Loucy (cell line): ENCODE measurements around the gene PABPC1L.
"Not testable (repeated sequence)": the region's sequence is repeated elsewhere in the genome, so short reads cannot be mapped to it uniquely, and the experiment has no call there.

Experiments used
- H2AFZ ChIP-seq: fragments of 200-600 bp; sonication (generic); 2 replicates; pipeline ENCODE4 v1.6.0; 2016; ENCODE audit warnings: antibody characterized with exemption, mild to moderate bottlenecking, low read length, moderate library complexity
- H3F3A ChIP-seq: fragments of 200-600 bp; 2 replicates; pipeline ENCODE4 v1.6.0; 2016; ENCODE audit warnings: antibody characterized with exemption, low read depth, mild to moderate bottlenecking
- H3K27me3 ChIP-seq: fragments of 200-600 bp; sonication (generic); 2 replicates; pipeline ENCODE4 v1.6.1; 2014; ENCODE audit warnings: low read length, mild to moderate bottlenecking; ENCODE audit not compliant: insufficient read depth, poor library complexity, severe bottlenecking
- H3K36me3 ChIP-seq: fragments of 200-600 bp; sonication (generic); 2 replicates; pipeline ENCODE4 v1.6.1; 2016; ENCODE audit warnings: low read length; ENCODE audit not compliant: insufficient read depth
- H3K4me1 ChIP-seq: fragments of 200-600 bp; sonication (generic); 2 replicates; pipeline ENCODE4 v1.5.1; 2014; ENCODE audit warnings: low read length, mild to moderate bottlenecking; ENCODE audit not compliant: insufficient read depth, poor library complexity, severe bottlenecking
- H3K4me2 ChIP-seq: fragments of 200-600 bp; sonication (generic); 2 replicates; pipeline ENCODE4 v1.6.0; 2014; ENCODE audit warnings: antibody characterized with exemption, low read length, low read depth, mild to moderate bottlenecking; ENCODE audit not compliant: poor library complexity, severe bottlenecking
- H3K4me3 ChIP-seq: fragments of 200-600 bp; sonication (generic); 2 replicates; pipeline ENCODE4 v1.5.1; 2014; ENCODE audit warnings: low read length, mild to moderate bottlenecking, mixed read lengths; ENCODE audit not compliant: poor library complexity, severe bottlenecking
- H3K79me2 ChIP-seq: fragments of 200-600 bp; sonication (generic); 2 replicates; pipeline ENCODE4 v1.6.1; 2014; ENCODE audit warnings: low read length; ENCODE audit not compliant: insufficient read depth
- H3K9ac ChIP-seq: fragments of 200-600 bp; sonication (generic); 2 replicates; pipeline ENCODE4 v1.6.0; 2014; ENCODE audit warnings: mild to moderate bottlenecking, low read depth, low read length, moderate library complexity; ENCODE audit not compliant: poor library complexity, severe bottlenecking
- H3K9me2 ChIP-seq: fragments of 200-600 bp; sonication (generic); replicated peaks from 2 replicates; pipeline ENCODE4 v1.6.1; 2016; ENCODE audit warnings: low read depth, low read length, mixed read lengths
- H3K9me3 ChIP-seq: fragments of 200-600 bp; sonication (generic); 2 replicates; pipeline ENCODE4 v1.6.1; 2014; ENCODE audit warnings: mild to moderate bottlenecking, antibody characterized with exemption, low read length, low read depth; ENCODE audit not compliant: insufficient read depth
- H4K20me1 ChIP-seq: fragments of 200-600 bp; sonication (generic); 2 replicates; pipeline ENCODE4 v1.6.0; 2014; ENCODE audit warnings: antibody characterized with exemption, low read length, mild to moderate bottlenecking; ENCODE audit not compliant: insufficient read depth, poor library complexity, severe bottlenecking
- EZH2phosphoT487 ChIP-seq: fragments of 200-600 bp; IDR thresholded peaks from 2 replicates; pipeline ENCODE4 v1.6.1; 2018; ENCODE audit warnings: antibody characterized with exemption, mild to moderate bottlenecking, moderate library complexity, borderline replicate concordance
- TF ChIP-seq, protein P1 (sequence below): fragments of 200-600 bp; sonication (generic); conservative IDR thresholded peaks from 2 replicates; pipeline ENCODE4 v1.5.1; 2014; ENCODE audit warnings: mild to moderate bottlenecking, antibody characterized with exemption, low read length

PABPC1L gene

DNA sequence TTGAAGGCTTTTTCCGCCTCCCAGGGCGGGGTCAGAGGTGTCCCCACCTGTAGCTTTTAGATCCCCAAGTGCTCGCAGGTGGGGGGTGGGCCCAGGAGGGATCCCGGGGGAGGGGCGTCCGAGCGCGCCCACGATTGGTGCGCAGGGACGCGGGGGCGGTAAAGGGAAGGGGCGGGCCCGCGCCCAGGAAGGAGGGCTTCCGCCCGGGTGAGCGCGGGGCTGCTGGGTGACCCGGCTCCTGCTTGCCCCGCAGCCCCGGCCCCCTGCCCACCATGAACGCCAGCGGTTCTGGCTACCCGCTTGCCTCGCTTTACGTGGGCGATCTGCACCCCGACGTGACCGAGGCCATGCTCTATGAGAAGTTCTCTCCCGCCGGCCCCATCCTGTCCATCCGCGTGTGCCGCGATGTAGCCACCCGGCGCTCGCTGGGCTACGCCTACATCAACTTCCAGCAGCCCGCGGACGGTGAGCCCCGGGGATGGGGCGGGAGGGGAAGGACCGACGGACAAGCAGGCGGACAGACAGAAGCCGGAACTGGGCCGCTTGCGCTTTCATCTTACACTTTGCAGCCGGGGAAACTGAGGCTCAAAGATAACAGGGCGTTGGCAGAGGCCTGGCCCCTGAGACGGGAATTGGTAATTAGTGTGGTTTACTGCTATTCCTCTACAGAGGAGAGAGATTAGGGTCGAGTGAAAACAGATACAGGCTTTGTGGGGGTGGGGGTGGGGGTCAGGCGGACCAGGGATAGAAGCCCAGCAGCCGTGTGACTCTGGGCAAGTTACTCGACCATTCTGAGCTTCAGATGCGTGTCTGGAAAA is at the start of gene PABPC1L:
Gene PABPC1L (plus strand): TSS at position 189 of the 818 bp plus-strand sequence. CDS start 84 bp downstream, at position 273.
- H3K9me3 ChIP-seq, result no peaks in the 10 kb centered on the region
- peak within 1 kb of the TSS; percentile 97 for H3K4me2 ChIP-seq
- H3K79me2 ChIP-seq, result no peaks in the 10 kb centered on the region
- H3K9me2 ChIP-seq, result no peaks in the 10 kb centered on the region
- peak within 1 kb of the TSS; percentile 84 for H2AFZ ChIP-seq
- no peaks in the 10 kb centered on the region for H3F3A ChIP-seq
- H3K4me1 ChIP-seq, result peaks cover 15% of the 10 kb centered on the region
- H4K20me1 ChIP-seq, result no peaks in the 10 kb centered on the region
- no peak for TF ChIP-seq EZH2phosphoT487
- TF ChIP-seq, protein P1, sequence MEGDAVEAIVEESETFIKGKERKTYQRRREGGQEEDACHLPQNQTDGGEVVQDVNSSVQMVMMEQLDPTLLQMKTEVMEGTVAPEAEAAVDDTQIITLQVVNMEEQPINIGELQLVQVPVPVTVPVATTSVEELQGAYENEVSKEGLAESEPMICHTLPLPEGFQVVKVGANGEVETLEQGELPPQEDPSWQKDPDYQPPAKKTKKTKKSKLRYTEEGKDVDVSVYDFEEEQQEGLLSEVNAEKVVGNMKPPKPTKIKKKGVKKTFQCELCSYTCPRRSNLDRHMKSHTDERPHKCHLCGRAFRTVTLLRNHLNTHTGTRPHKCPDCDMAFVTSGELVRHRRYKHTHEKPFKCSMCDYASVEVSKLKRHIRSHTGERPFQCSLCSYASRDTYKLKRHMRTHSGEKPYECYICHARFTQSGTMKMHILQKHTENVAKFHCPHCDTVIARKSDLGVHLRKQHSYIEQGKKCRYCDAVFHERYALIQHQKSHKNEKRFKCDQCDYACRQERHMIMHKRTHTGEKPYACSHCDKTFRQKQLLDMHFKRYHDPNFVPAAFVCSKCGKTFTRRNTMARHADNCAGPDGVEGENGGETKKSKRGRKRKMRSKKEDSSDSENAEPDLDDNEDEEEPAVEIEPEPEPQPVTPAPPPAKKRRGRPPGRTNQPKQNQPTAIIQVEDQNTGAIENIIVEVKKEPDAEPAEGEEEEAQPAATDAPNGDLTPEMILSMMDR, result no peak
- peak within 1 kb of the TSS; percentile 72 for H3K9ac ChIP-seq
- H3K27me3 ChIP-seq, result no peaks in the 10 kb centered on the region
- H3K4me3 ChIP-seq, result peak within 1 kb of the TSS; percentile 86
- H3K36me3 ChIP-seq, result peaks cover 38% of the 10 kb centered on the region

DNA sequence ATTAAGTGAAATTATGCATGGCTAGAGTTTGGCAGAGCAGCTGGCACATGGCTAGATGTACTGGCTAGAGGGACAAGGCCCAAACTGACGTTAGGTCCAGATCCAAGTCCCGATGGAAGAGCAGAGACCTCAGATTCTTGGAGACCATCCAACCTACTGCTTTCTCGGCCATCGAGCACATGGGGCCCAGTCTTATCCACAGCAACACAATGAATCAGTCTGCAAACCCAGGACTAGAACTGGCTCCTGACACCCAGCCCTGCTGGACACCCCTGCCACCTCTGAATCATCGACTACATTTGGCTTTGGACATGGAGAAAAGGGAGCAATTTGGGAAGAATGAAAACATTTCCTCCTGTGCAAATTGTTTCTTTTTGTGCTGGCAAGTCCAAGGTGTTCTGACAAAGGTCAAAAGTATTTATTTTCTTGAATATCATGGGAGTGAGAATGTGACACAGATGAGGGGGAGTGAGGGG is 48.3 kb upstream of the PABPC1L start:
- TF ChIP-seq, protein P1, result no peak
- no peak for TF ChIP-seq EZH2phosphoT487
- Histone ChIP-seq H3K4me1 (peaks cover 22% of the 10 kb centered on the region), H3F3A (no peaks in the 10 kb centered on the region), H3K4me3 (no peak overlapping the region), H2AFZ (peak overlapping the region; percentile 62; the same call in 1 of the 2 replicates), H4K20me1 (no peaks in the 10 kb centered on the region), H3K36me3 (no peaks in the 10 kb centered on the region), H3K9ac (no peak overlapping the region), H3K79me2 (no peaks in the 10 kb centered on the region), H3K9me2 (no peaks in the 10 kb centered on the region), H3K27me3 (no peaks in the 10 kb centered on the region), H3K4me2 (peak overlapping the region; percentile 11), H3K9me3 (no peaks in the 10 kb centered on the region)

DNA sequence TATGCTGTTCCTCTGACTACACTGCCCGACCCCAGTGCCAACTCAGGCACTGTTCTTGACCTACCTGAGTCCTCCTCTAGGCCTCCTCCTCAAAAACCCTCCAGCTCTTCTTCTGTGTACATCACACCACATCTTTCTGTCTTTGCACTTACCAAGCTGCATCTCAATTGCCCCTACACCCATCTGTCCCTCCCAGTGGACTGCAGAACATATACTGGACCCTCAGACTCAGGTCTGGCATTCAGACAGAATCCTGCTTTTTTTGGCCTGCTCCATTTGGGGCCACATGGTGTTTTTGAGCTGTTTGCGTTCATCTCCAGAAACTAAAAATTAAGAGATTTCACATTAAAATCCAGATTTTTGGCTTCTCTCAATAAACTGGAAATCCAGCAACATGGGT is 47.6 kb upstream of the PABPC1L start:
- Histone ChIP-seq H3K9ac (no peak overlapping the region), H3K4me1 (peaks cover 18% of the 10 kb centered on the region), H3K79me2 (no peaks in the 10 kb centered on the region), H4K20me1 (no peaks in the 10 kb centered on the region), H3F3A (no peaks in the 10 kb centered on the region), H3K9me3 (no peaks in the 10 kb centered on the region), H2AFZ (no peak overlapping the region), H3K9me2 (no peaks in the 10 kb centered on the region), H3K27me3 (no peaks in the 10 kb centered on the region), H3K4me3 (no peak overlapping the region), H3K4me2 (peak overlapping the region; percentile 11), H3K36me3 (no peaks in the 10 kb centered on the region)
- no peak for TF ChIP-seq EZH2phosphoT487
- TF ChIP-seq, protein P1, result no peak

DNA sequence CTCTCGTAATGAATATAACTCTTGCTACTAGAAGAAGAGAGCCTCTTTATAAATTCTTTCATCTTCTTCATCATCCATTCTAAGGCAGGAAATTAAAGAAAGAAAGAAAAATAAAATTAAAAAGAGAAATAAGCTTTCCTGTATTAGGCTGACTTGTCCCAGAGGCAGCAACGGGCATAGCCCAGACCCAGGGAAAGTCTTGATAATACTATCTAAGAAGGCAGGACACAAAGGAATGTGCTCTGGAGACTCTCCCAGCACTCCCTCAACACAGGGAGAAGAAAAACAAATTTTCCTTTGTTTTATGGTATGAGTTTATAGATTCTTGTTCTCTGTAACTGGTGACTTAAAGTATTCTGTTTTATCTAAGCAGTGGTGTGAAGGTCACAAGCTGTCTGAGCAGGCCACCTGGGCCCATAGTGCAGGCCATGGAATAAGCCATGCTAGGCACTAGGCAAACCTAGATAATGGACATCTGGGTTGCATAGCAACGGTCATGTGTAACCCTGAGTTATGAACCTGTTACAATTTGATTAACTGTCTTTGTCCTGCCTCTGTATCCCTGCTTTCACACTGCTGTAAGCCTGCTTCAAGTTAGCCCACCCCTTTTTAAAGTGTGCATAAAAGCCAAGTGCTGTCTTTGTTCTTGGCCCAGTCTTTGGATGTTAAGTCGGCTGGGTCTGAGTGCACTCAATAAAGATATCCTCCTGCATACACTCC is 46.3 kb upstream of the PABPC1L start:
- H3K4me1 ChIP-seq, result peaks cover 17% of the 10 kb centered on the region
- H3K9me3 ChIP-seq, H3F3A ChIP-seq, H3K9me2 ChIP-seq, H3K9ac ChIP-seq, H3K36me3 ChIP-seq, H3K79me2 ChIP-seq, H2AFZ ChIP-seq, H3K4me2 ChIP-seq, H3K27me3 ChIP-seq, H3K4me3 ChIP-seq, H4K20me1 ChIP-seq: not testable (repeated sequence)

DNA sequence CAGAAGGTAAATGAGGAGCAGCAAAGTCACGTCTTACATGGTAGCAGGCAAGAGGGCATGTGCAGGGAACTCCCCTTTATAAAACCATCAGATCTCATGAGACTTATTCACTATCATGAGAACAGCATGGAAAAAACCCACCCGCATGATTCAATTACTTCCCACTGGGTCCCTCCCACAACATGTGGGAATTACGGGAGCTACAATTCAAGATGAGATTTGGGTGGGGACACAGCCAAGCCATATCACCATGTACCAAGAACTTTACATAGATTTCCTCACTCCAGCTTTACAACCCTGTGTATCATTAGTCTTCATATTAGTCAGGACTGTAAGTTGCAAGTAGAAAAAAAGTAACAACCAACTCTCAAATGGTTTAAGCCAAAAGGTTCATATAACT is 45.4 kb upstream of the PABPC1L start:
- H3K4me3 ChIP-seq, H2AFZ ChIP-seq, H3K9me3 ChIP-seq, H3K79me2 ChIP-seq, H3K9me2 ChIP-seq, H3K36me3 ChIP-seq, H4K20me1 ChIP-seq, H3K27me3 ChIP-seq, H3F3A ChIP-seq, H3K4me2 ChIP-seq, H3K9ac ChIP-seq: not testable (repeated sequence)
- peaks cover 14% of the 10 kb centered on the region for H3K4me1 ChIP-seq
